SK-N-SH (cell line): ENCODE results near the gene BCAR1.

ENCODE experiments used
- FOXJ3 ChIP-seq: sonication (generic); formaldehyde crosslinking; IDR thresholded peaks from 2 replicates; pipeline ENCODE4 v1.5.1; 2020; ENCODE audit warnings: mild to moderate bottlenecking, missing genetic modification reagents
- TF ChIP-seq, protein P1 (sequence below): fragments of 200-600 bp; sonication (generic); IDR thresholded peaks from 2 replicates; pipeline ENCODE4 v1.6.1; 2017; ENCODE audit warnings: antibody characterized with exemption, mild to moderate bottlenecking, moderate library complexity
- TF ChIP-seq, protein P2 (sequence below): IDR thresholded peaks from 2 replicates; pipeline ENCODE4 v1.4.0; 2012; ENCODE audit warnings: low read depth

DNA sequence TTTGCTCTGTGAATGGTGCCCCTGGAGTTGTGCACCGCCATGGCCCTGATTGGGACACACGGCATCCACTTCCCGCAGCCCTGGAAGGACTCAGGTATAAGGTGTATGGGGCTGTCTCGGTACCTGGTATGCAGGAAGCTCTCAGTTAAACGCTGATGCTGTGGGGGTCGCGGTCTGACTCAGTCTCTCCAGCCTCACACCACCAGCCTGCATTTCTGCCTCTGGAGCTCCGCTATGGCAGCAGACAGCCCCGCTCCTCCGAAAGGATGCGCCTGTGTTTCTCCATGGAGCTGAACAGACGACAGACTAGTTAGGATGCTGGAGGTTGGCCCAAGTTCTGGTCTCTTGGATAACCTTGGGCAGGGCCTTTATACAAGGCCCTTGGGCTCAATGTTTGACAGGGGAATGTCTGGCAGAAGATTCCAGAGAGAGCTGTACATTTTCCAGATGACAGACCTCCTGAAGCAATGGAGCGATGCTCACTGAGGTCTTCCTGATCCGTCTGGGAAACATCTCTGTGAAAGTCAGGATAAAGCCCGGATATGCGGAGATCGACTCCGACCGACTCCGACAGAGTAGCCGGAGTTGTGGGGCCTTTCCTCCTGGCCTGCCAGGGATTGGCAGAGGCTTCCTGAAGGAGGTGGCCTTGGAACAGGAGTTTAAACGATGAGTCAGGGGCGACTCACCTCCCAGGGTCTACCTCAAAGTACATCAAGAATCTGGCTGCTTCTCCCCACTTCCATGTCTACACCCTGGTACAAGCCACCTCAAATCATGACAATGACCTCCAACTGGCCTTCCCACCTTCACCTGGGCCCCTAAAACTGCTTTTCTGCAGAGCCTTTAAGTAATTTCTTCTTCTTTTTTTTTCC is 21.9 kb upstream of the BCAR1 start:
- TF ChIP-seq, protein P1, sequence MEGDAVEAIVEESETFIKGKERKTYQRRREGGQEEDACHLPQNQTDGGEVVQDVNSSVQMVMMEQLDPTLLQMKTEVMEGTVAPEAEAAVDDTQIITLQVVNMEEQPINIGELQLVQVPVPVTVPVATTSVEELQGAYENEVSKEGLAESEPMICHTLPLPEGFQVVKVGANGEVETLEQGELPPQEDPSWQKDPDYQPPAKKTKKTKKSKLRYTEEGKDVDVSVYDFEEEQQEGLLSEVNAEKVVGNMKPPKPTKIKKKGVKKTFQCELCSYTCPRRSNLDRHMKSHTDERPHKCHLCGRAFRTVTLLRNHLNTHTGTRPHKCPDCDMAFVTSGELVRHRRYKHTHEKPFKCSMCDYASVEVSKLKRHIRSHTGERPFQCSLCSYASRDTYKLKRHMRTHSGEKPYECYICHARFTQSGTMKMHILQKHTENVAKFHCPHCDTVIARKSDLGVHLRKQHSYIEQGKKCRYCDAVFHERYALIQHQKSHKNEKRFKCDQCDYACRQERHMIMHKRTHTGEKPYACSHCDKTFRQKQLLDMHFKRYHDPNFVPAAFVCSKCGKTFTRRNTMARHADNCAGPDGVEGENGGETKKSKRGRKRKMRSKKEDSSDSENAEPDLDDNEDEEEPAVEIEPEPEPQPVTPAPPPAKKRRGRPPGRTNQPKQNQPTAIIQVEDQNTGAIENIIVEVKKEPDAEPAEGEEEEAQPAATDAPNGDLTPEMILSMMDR = no peak
- TF ChIP-seq, protein P2, sequence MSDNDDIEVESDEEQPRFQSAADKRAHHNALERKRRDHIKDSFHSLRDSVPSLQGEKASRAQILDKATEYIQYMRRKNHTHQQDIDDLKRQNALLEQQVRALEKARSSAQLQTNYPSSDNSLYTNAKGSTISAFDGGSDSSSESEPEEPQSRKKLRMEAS = no peak
- TF ChIP-seq FOXJ3 (CRISPR knock-in tag) = no peak
